ENCODE measurements around the gene HENMT1.
"Not testable (repeated sequence)": the region's sequence is repeated elsewhere in the genome, so short reads cannot be mapped to it uniquely, and the experiment has no call there.

The HENMT1 gene

DNA sequence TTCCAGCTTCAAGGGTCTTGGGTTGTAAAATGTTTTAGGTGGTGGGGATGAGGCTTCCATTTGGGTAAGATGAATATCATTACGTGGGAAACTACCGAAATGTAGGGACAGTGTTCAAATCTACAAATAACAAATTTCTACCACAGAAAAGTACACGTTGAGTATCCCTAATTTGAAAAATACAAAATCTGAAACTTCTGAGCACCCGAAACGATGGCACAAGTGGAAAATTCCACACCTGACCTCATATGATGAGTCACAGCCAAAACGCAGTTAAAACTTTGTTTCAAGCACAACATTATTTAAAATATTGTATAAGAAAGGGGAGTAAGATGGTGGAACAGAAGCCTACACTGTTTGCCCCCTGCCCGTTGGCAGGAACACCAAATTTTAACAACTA is 8.8 kb upstream of the HENMT1 start:
- WGBS = 69% methylated on average over 4 of the region's 7 CpGs
- Histone ChIP-seq H3K14ac (ENCODE audit: low read length in 2 of 2) (no peak overlapping the region), H3K4me3 (ENCODE audit: insufficient read depth in 1 of 2, low read depth in 1 of 2, low read length in 2 of 2) (no peak overlapping the region), H2BK5ac (ENCODE audit: low read depth, low read length, poor library complexity, severe bottlenecking) (no peak overlapping the region), H3K27me3 (ENCODE audit: control insufficient read depth in 1 of 2, insufficient read depth in 1 of 2, low read length in 2 of 2) (peaks cover 0 to 3% of the 10 kb centered on the region in 2 experiments), H3K4me2 (ENCODE audit: low read length, poor library complexity, severe bottlenecking) (no peak overlapping the region), H4K91ac (ENCODE audit: low read length) (no peak overlapping the region), H2BK15ac (ENCODE audit: low read depth, poor library complexity, severe bottlenecking) (no peak overlapping the region), H3K36me3 (ENCODE audit: control insufficient read depth in 1 of 2, insufficient read depth in 2 of 2, low read depth in 1 of 2, low read length in 2 of 2) (no peaks in the 10 kb centered on the region), H2BK120ac (ENCODE audit: low read depth, low read length) (no peak overlapping the region), H3K9me3 (ENCODE audit: control insufficient read depth, low read length) (peaks cover 5% of the 10 kb centered on the region), H3K79me1 (replicated peaks; ENCODE audit: low read length, poor library complexity, severe bottlenecking) (no peaks in the 10 kb centered on the region), H3K27ac (ENCODE audit: low read length, poor library complexity, severe bottlenecking) (no peak overlapping the region), H3K4me1 (ENCODE audit: control insufficient read depth, insufficient read depth, low read depth, low read length) (no peaks in the 10 kb centered on the region), H2AFZ (ENCODE audit: low read depth, low read length) (no peak overlapping the region), H3K23ac (ENCODE audit: low read length in 2 of 2) (no peak overlapping the region), H2BK12ac (ENCODE audit: low read length in 2 of 2) (no peak overlapping the region), H3K9ac (ENCODE audit: low read length) (no peak overlapping the region), H2AK5ac (ENCODE audit: low read length, severe bottlenecking) (no peak overlapping the region), H3K4ac (ENCODE audit: low read depth in 1 of 2, low read length in 2 of 2) (no peak overlapping the region), H3K18ac (ENCODE audit: low read depth in 1 of 2, low read length in 2 of 2) (no peak overlapping the region), H4K8ac (ENCODE audit: low read length) (no peak overlapping the region)
- DNase-seq = no peak

DNA sequence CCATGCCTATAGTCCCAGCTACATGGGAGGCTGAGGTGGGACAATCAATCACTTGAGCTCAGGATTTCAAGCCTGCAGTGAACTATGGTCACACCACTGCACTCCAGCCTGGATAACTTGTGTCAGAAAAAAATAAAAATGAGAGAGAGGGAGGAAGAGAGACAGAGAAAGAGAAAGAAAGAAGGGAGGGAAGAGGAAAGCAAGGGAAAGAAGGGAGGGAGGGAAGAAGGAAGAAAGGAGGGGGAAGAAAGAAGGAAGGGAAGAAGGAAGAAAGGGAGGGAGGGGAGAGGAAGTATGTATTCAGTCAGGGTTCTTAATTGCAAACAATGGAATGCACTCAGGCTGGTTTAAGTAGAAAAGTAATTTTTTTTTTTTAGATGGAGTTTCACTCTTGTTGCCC is 7.9 kb upstream of the HENMT1 start:
- Histone ChIP-seq H3K23ac (ENCODE audit: low read length in 2 of 2) (no peak overlapping the region), H4K91ac (ENCODE audit: low read length) (no peak overlapping the region), H2BK15ac (ENCODE audit: low read depth, poor library complexity, severe bottlenecking) (no peak overlapping the region), H2BK12ac (ENCODE audit: low read length in 2 of 2) (no peak overlapping the region), H2AFZ (ENCODE audit: low read depth, low read length) (no peak overlapping the region), H3K4me1 (ENCODE audit: control insufficient read depth, insufficient read depth, low read depth, low read length) (no peaks in the 10 kb centered on the region), H3K9me3 (ENCODE audit: control insufficient read depth, low read length) (peaks cover 5% of the 10 kb centered on the region), H3K4me2 (ENCODE audit: low read length, poor library complexity, severe bottlenecking) (no peak overlapping the region), H3K27ac (ENCODE audit: low read length, poor library complexity, severe bottlenecking) (no peak overlapping the region), H3K27me3 (ENCODE audit: control insufficient read depth in 1 of 2, insufficient read depth in 1 of 2, low read length in 2 of 2) (peaks cover 0 to 3% of the 10 kb centered on the region in 2 experiments), H3K36me3 (ENCODE audit: control insufficient read depth in 1 of 2, insufficient read depth in 2 of 2, low read depth in 1 of 2, low read length in 2 of 2) (no peaks in the 10 kb centered on the region), H3K4ac (ENCODE audit: low read depth in 1 of 2, low read length in 2 of 2) (no peak overlapping the region), H2AK5ac (ENCODE audit: low read length, severe bottlenecking) (no peak overlapping the region), H3K9ac (ENCODE audit: low read length) (no peak overlapping the region), H4K8ac (ENCODE audit: low read length) (no peak overlapping the region), H3K18ac (ENCODE audit: low read depth in 1 of 2, low read length in 2 of 2) (no peak overlapping the region), H2BK120ac (ENCODE audit: low read depth, low read length) (no peak overlapping the region), H2BK5ac (ENCODE audit: low read depth, low read length, poor library complexity, severe bottlenecking) (no peak overlapping the region), H3K14ac (ENCODE audit: low read length in 2 of 2) (no peak overlapping the region), H3K79me1 (replicated peaks; ENCODE audit: low read length, poor library complexity, severe bottlenecking) (no peaks in the 10 kb centered on the region), H3K4me3 (ENCODE audit: insufficient read depth in 1 of 2, low read depth in 1 of 2, low read length in 2 of 2) (no peak overlapping the region)
- no peak for DNase-seq

DNA sequence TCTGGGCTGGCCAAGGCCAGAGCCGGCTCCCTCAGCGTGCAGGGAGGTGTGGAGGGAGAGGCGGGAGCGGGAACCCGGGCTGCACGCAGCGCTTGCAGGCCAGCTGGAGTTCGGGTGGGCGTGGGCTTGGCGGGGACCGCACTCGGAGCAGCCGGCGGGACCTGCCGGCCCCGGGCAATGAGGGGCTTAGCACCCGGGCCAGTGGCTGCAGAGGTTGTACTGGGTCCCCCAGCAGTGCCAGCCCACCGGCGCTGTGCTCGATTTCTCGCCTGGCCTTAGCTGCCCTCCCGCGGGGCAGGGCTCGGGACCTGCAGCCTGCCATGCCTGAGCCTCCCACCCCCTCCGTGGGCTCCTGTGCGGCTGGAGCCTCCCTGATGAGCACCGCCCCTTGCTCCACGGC is 6.5 kb upstream of the HENMT1 start:
- WGBS = 95% methylated on average over 24 of the region's 28 CpGs

DNA sequence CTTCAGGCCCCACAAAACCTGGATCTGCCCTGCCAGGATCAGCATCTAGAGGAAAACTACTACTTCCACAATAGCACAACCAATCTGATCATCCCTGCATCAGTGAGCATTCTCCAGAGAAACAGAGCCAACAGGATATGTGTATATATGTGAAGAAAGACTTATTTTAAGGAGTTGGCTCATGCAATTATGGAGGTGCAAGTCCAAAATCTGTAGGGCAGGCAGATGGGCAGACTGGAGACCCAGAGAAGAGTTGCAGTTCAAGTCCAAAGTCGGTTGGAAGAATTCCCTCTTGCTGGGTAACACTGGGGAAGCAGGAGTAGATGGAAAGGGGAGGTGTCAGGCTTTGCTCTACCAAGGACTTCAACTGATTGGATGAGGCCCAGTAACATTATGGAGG is 4.9 kb upstream of the HENMT1 start:
- Histone ChIP-seq H3K4me1 (ENCODE audit: control insufficient read depth, insufficient read depth, low read depth, low read length) (peaks cover 8% of the 10 kb centered on the region), H3K27me3 (ENCODE audit: control insufficient read depth in 1 of 2, insufficient read depth in 1 of 2, low read length in 2 of 2) (no peaks in the 10 kb centered on the region), H4K8ac (ENCODE audit: low read length) (no peak overlapping the region), H2AFZ (ENCODE audit: low read depth, low read length) (no peak overlapping the region), H2BK120ac (ENCODE audit: low read depth, low read length) (no peak overlapping the region), H3K27ac (ENCODE audit: low read length, poor library complexity, severe bottlenecking) (no peak overlapping the region), H2BK5ac (ENCODE audit: low read depth, low read length, poor library complexity, severe bottlenecking) (no peak overlapping the region), H4K91ac (ENCODE audit: low read length) (no peak overlapping the region), H3K4me2 (ENCODE audit: low read length, poor library complexity, severe bottlenecking) (no peak overlapping the region), H3K23ac (ENCODE audit: low read length in 2 of 2) (no peak overlapping the region), H2BK15ac (ENCODE audit: low read depth, poor library complexity, severe bottlenecking) (no peak overlapping the region), H3K9me3 (ENCODE audit: control insufficient read depth, low read length) (no peaks in the 10 kb centered on the region), H3K14ac (ENCODE audit: low read length in 2 of 2) (no peak overlapping the region), H3K18ac (ENCODE audit: low read depth in 1 of 2, low read length in 2 of 2) (no peak overlapping the region), H3K4ac (ENCODE audit: low read depth in 1 of 2, low read length in 2 of 2) (no peak overlapping the region), H3K79me1 (replicated peaks; ENCODE audit: low read length, poor library complexity, severe bottlenecking) (no peaks in the 10 kb centered on the region), H3K36me3 (ENCODE audit: control insufficient read depth in 1 of 2, insufficient read depth in 2 of 2, low read depth in 1 of 2, low read length in 2 of 2) (no peaks in the 10 kb centered on the region), H2AK5ac (ENCODE audit: low read length, severe bottlenecking) (no peak overlapping the region), H3K4me3 (ENCODE audit: insufficient read depth in 1 of 2, low read depth in 1 of 2, low read length in 2 of 2) (no peak overlapping the region), H3K9ac (ENCODE audit: low read length) (no peak overlapping the region), H2BK12ac (ENCODE audit: low read length in 2 of 2) (no peak overlapping the region)
- 92% methylated on average over 1 of the region's 1 CpG for WGBS
- DNase-seq = no peak

More for the DNA sequence above, 6.5 kb upstream of the HENMT1 start:
- H4K91ac ChIP-seq (ENCODE audit: low read length); H2BK120ac ChIP-seq (ENCODE audit: low read depth, low read length); H3K27ac ChIP-seq (ENCODE audit: low read length, poor library complexity, severe bottlenecking); H2AFZ ChIP-seq (ENCODE audit: low read depth, low read length); DNase-seq; H2BK5ac ChIP-seq (ENCODE audit: low read depth, low read length, poor library complexity, severe bottlenecking); H3K9me3 ChIP-seq (ENCODE audit: control insufficient read depth, low read length); H3K36me3 ChIP-seq (ENCODE audit: control insufficient read depth in 1 of 2, insufficient read depth in 2 of 2, low read depth in 1 of 2, low read length in 2 of 2); H3K14ac ChIP-seq (ENCODE audit: low read length in 2 of 2); H2BK12ac ChIP-seq (ENCODE audit: low read length in 2 of 2); H3K27me3 ChIP-seq (ENCODE audit: control insufficient read depth in 1 of 2, insufficient read depth in 1 of 2, low read length in 2 of 2); H4K8ac ChIP-seq (ENCODE audit: low read length); H2AK5ac ChIP-seq (ENCODE audit: low read length, severe bottlenecking); H3K4me3 ChIP-seq (ENCODE audit: insufficient read depth in 1 of 2, low read depth in 1 of 2, low read length in 2 of 2); H2BK15ac ChIP-seq (ENCODE audit: low read depth, poor library complexity, severe bottlenecking); H3K4me1 ChIP-seq (ENCODE audit: control insufficient read depth, insufficient read depth, low read depth, low read length); H3K23ac ChIP-seq (ENCODE audit: low read length in 2 of 2); H3K79me1 ChIP-seq (replicated peaks; ENCODE audit: low read length, poor library complexity, severe bottlenecking); H3K4me2 ChIP-seq (ENCODE audit: low read length, poor library complexity, severe bottlenecking); H3K18ac ChIP-seq (ENCODE audit: low read depth in 1 of 2, low read length in 2 of 2); H3K4ac ChIP-seq (ENCODE audit: low read depth in 1 of 2, low read length in 2 of 2); H3K9ac ChIP-seq (ENCODE audit: low read length): not testable (repeated sequence)
